MM.1S (cell line): Measurements from ENCODE around the gene SLC25A48.
A peak's percentile ranks its signal among the peaks of the same experiment; 100 is the strongest.

ENCODE experiments used
- DNase-seq: peaks from one replicate; pipeline ENCODE4 v3.0.0-alpha.2; 2015
- H2AFZ ChIP-seq: fragments of 300-600 bp; sonication (generic); 2 replicates; pipeline ENCODE4 v1.6.0; 2016; ENCODE audit warnings: antibody characterized with exemption, low read length
- H3F3A ChIP-seq: fragments of 300-600 bp; sonication (generic); 2 replicates; pipeline ENCODE4 v1.6.1; 2016; ENCODE audit warnings: mild to moderate bottlenecking, antibody characterized with exemption, low read length, moderate library complexity, mixed read lengths; ENCODE audit not compliant: insufficient read depth
- H3K27ac ChIP-seq: fragments of 300-600 bp; sonication (generic); 2 replicates; pipeline ENCODE4 v1.5.1; 2016; ENCODE audit warnings: mild to moderate bottlenecking, low read length
- H3K27me3 ChIP-seq: fragments of 300-600 bp; sonication (generic); replicated peaks from 2 replicates; pipeline ENCODE4 v1.6.0; 2016; ENCODE audit warnings: low read length; ENCODE audit not compliant: insufficient read depth
- H3K36me3 ChIP-seq: fragments of 300-600 bp; sonication (generic); replicated peaks from 2 replicates; pipeline ENCODE4 v1.6.1; 2016; ENCODE audit warnings: mild to moderate bottlenecking, low read length, mixed read lengths; ENCODE audit not compliant: insufficient read depth
- H3K4me1 ChIP-seq: fragments of 300-600 bp; sonication (generic); 2 replicates; pipeline ENCODE4 v1.6.1; 2016; ENCODE audit warnings: low read length, mixed read lengths
- H3K4me2 ChIP-seq: fragments of 300-600 bp; sonication (generic); 2 replicates; pipeline ENCODE4 v1.6.0; 2016; ENCODE audit warnings: low read depth, low read length
- H3K4me3 ChIP-seq: fragments of 300-600 bp; sonication (generic); 2 replicates; pipeline ENCODE4 v1.5.1; 2016; ENCODE audit warnings: low read length, mixed read lengths
- H3K79me2 ChIP-seq: fragments of 300-600 bp; sonication (generic); 2 replicates; pipeline ENCODE4 v1.6.1; 2016; ENCODE audit warnings: mixed run types, low read length, mixed read lengths
- H3K9ac ChIP-seq: fragments of 300-600 bp; sonication (generic); 2 replicates; pipeline ENCODE4 v1.6.1; 2016; ENCODE audit warnings: low read length, mixed read lengths
- H3K9me2 ChIP-seq: fragments of 300-600 bp; sonication (generic); replicated peaks from 2 replicates; pipeline ENCODE4 v1.6.1; 2016; ENCODE audit warnings: mild to moderate bottlenecking, low read length, mixed read lengths; ENCODE audit not compliant: insufficient read depth
- H3K9me3 ChIP-seq: fragments of 300-600 bp; sonication (generic); replicated peaks from 2 replicates; pipeline ENCODE4 v1.6.1; 2016; ENCODE audit warnings: mild to moderate bottlenecking, low read length, mixed read lengths; ENCODE audit not compliant: insufficient read depth
- H4K20me1 ChIP-seq: fragments of 300-600 bp; sonication (generic); 2 replicates; pipeline ENCODE4 v1.6.1; 2016; ENCODE audit warnings: mild to moderate bottlenecking, low read length, moderate library complexity, mixed read lengths; ENCODE audit not compliant: insufficient read depth
- EZH2 ChIP-seq: fragments of 300-600 bp; sonication (generic); optimal IDR thresholded peaks from 2 replicates; pipeline ENCODE3; 2017; ENCODE audit warnings: low read depth, mild to moderate bottlenecking, antibody characterized with exemption, low read length, mixed read lengths
- EZH2phosphoT487 ChIP-seq: fragments of 300-600 bp; sonication (generic); IDR thresholded peaks from 2 replicates; pipeline ENCODE4 v1.6.1; 2018; ENCODE audit warnings: antibody characterized with exemption, low read length
- TF ChIP-seq, protein P1 (sequence below): fragments of 300-600 bp; sonication (generic); IDR thresholded peaks from 2 replicates; pipeline ENCODE4 v1.5.1; 2016; ENCODE audit warnings: antibody characterized with exemption, low read length, mixed read lengths

The SLC25A48 gene, protein sequence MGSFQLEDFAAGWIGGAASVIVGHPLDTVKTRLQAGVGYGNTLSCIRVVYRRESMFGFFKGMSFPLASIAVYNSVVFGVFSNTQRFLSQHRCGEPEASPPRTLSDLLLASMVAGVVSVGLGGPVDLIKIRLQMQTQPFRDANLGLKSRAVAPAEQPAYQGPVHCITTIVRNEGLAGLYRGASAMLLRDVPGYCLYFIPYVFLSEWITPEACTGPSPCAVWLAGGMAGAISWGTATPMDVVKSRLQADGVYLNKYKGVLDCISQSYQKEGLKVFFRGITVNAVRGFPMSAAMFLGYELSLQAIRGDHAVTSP

DNA sequence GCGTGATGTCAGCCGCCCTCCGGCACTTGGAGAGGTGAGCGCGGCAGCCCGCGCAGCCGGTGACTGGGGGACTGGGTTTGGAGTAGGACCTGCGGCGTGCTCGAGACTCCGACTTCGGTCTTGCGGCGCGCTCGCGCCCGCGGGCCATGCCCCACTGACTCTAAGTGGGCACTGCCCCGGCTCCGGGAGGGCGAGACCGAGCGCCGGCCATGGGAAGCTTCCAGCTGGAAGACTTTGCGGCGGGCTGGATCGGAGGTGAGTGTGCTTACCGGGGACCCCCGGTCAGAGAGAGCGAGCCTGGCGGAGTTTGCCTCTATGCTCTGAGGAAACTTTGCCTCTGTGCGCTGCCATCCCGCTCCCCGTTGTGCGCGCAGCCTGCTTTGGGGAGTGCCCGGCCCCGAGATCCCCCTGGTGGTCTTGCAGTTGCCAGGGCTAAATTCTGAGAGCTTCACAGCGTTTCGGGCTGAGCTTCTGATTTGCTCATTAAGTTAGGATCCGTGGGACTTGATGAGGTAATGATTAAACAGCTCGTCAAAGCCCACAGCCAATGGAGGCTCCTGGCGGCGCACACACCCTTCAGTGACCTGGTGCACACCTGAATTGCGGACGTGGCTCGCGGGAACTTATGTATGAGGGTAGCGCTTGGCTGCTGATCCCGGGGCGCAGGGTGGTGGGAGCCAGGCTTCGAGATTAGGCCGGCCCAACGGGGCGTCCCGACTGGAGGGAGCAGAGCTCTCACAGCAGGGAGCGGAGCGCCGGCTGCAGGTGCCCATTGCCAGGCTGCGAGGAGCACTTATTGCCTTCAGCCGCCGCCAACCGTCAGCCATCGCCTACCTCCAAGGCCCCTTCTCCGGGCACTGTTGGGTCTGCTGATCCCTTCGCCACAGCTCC lies at the start of gene SLC25A48:
SLC25A48 (plus strand) TSS at position 25 of the 891 bp plus-strand sequence; CDS start at position 210, 185 bp downstream.
- Histone ChIP-seq H2AFZ (peak within 1 kb of the TSS; percentile 73), H3K9me3 (no peaks in the 10 kb centered on the region), H3K4me3 (peak within 1 kb of the TSS; percentile 53), H4K20me1 (no peaks in the 10 kb centered on the region), H3K4me2 (peak within 1 kb of the TSS; percentile 79), H3K27ac (no peak within 1 kb of the TSS), H3K36me3 (no peaks in the 10 kb centered on the region), H3K9me2 (no peaks in the 10 kb centered on the region), H3K4me1 (no peaks in the 10 kb centered on the region), H3F3A (no peaks in the 10 kb centered on the region), H3K9ac (no peak within 1 kb of the TSS), H3K79me2 (no peaks in the 10 kb centered on the region), H3K27me3 (peaks cover 15% of the 10 kb centered on the region)
- peak; percentile 74 for DNase-seq
- no peak for TF ChIP-seq EZH2phosphoT487
- no peak for TF ChIP-seq EZH2
- TF ChIP-seq, protein P1, sequence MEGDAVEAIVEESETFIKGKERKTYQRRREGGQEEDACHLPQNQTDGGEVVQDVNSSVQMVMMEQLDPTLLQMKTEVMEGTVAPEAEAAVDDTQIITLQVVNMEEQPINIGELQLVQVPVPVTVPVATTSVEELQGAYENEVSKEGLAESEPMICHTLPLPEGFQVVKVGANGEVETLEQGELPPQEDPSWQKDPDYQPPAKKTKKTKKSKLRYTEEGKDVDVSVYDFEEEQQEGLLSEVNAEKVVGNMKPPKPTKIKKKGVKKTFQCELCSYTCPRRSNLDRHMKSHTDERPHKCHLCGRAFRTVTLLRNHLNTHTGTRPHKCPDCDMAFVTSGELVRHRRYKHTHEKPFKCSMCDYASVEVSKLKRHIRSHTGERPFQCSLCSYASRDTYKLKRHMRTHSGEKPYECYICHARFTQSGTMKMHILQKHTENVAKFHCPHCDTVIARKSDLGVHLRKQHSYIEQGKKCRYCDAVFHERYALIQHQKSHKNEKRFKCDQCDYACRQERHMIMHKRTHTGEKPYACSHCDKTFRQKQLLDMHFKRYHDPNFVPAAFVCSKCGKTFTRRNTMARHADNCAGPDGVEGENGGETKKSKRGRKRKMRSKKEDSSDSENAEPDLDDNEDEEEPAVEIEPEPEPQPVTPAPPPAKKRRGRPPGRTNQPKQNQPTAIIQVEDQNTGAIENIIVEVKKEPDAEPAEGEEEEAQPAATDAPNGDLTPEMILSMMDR = peak; percentile 69

DNA sequence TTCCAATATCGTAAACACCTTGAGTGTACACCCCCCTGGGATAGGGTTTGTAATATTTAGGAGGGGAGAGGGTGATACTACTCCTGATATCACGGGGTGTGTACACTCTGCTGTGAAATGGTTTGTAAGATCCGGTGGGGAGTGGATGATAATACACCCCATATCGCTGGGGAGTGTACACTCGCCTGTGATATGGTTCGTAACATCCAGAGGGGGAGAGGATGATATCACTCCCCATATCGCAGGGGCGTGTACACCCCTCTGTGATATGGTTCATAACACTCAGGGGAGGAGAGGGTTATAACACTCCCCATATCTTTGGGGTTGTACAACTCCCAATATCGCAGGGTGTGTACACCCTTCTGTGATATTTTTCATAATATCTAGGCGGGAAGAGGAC lies 33.8 kb upstream of the SLC25A48 start:
- TF ChIP-seq EZH2phosphoT487 (no peak), EZH2 (no peak)
- TF ChIP-seq, protein P1 = no peak
- Histone ChIP-seq H3K27me3 (no peaks in the 10 kb centered on the region), H3K9me2 (no peaks in the 10 kb centered on the region)

DNA sequence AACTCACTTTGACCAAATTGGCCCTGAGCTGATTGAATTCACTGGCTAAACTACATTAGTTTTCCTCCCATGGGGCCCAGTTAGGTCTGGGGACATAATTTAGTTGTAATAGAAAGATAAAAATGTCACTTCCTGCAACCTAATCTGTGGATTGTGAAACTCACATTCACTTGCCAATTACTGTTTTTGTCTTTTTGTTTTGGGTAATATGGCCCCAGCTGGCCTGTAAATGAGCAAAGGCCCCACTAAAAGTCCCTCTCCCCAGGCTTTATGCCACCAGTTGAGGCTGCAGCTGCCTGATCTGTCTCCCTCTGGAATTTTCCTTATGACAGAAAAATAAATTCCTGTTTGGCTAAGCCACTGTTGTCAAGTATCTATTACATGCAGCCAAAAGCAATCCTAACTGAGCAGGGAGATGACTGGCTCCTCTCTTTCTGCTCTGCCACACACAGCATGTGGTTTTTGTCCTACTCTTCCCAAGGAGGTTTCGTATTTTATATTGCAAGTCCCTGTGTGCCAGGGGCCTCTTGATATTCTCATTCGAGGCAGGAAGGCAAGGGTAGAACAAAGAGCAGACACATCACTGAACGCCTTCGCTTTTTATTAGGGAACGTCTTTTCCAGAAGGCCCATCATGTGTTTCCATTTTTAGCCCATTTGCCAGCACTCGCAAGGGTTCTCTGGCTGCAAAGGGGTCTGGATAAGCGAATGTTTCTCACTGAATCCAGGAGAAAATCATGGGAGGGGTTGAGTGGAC lies 24.1 kb upstream of the SLC25A48 start:
- Histone ChIP-seq H3K27ac (no peak overlapping the region), H3K36me3 (no peaks in the 10 kb centered on the region), H2AFZ (no peak overlapping the region), H3K79me2 (no peaks in the 10 kb centered on the region), H3K4me1 (no peaks in the 10 kb centered on the region), H3K27me3 (no peaks in the 10 kb centered on the region), H3F3A (no peaks in the 10 kb centered on the region), H3K9me2 (no peaks in the 10 kb centered on the region), H3K9me3 (no peaks in the 10 kb centered on the region), H3K4me3 (no peak overlapping the region), H3K9ac (no peak overlapping the region), H4K20me1 (no peaks in the 10 kb centered on the region), H3K4me2 (no peak overlapping the region)
- no peak for DNase-seq
- TF ChIP-seq EZH2phosphoT487 (no peak), EZH2 (no peak)
- TF ChIP-seq, protein P1 = no peak

More for the DNA sequence above, 33.8 kb upstream of the SLC25A48 start:
- no peak overlapping the region for H3K4me3 ChIP-seq
- H2AFZ ChIP-seq = no peak overlapping the region
- H3K4me2 ChIP-seq = no peak overlapping the region
- no peak overlapping the region for H3K9ac ChIP-seq
- no peaks in the 10 kb centered on the region for H3K9me3 ChIP-seq
- no peak overlapping the region for H3K27ac ChIP-seq
- H3F3A ChIP-seq = no peaks in the 10 kb centered on the region
- no peaks in the 10 kb centered on the region for H3K79me2 ChIP-seq
- DNase-seq = no peak
- no peaks in the 10 kb centered on the region for H3K4me1 ChIP-seq
- H4K20me1 ChIP-seq = no peaks in the 10 kb centered on the region
- H3K36me3 ChIP-seq = no peaks in the 10 kb centered on the region
